ENCODE data around the gene ARL10. TPM values are rescaled to one million over a fixed set of nuclear protein-coding genes. Genes with fewer than 3 reads are reported as not detected.
A peak's percentile ranks its signal among the peaks of the same experiment; 100 is the strongest.

ARL10 gene
- total RNA-seq, 1 experiment from 2014 or later, result 3.8 TPM

- no TSS peak for BruUV-seq (replicated peaks)
- H3K9me3 Mint-ChIP-seq (ENCODE audit: low read depth, unreplicated experiment), result peaks cover 4% of the 10 kb centered on the region
- no peak for TF ChIP-seq CTCF (IDR thresholded peaks at IDR 0.05; ENCODE audit: unreplicated experiment)
- no peak for DNase-seq
- peaks cover 44% of the 10 kb centered on the region for H3K4me1 Mint-ChIP-seq (ENCODE audit: low read depth, unreplicated experiment)
- CTCF ChIA-PET, result interaction anchor here (0.6 kb wide), 1 partner anchor 882 kb away, joined by 3 read pairs; no protein-coding TSS in a partner anchor
- no peak overlapping the region for H3K4me3 Mint-ChIP-seq (ENCODE audit: low read depth, unreplicated experiment)
- H3K36me3 Mint-ChIP-seq (ENCODE audit: insufficient read depth, unreplicated experiment), result peaks cover 6% of the 10 kb centered on the region
- H3K27ac Mint-ChIP-seq (ENCODE audit: unreplicated experiment), result no peak overlapping the region
- no peaks in the 10 kb centered on the region for H3K27me3 Mint-ChIP-seq (ENCODE audit: unreplicated experiment)
- intact Hi-C loops (cut with micrococcal nuclease; ENCODE audit: unreplicated experiment), result no loop called here
Observed at GRCh38 chr5:176424181-176424580, 58.9 kb downstream of the ARL10 start.

- CTCF ChIA-PET, result no interaction called here
- peak; percentile 52 for DNase-seq
- no TSS peak for BruUV-seq (replicated peaks)
- intact Hi-C loops (cut with micrococcal nuclease; ENCODE audit: unreplicated experiment), result no loop called here
- Mint-ChIP-seq H3K4me3 (ENCODE audit: low read depth, unreplicated experiment) (no peak overlapping the region), H3K9me3 (ENCODE audit: low read depth, unreplicated experiment) (peaks cover 4% of the 10 kb centered on the region), H3K27me3 (ENCODE audit: unreplicated experiment) (no peaks in the 10 kb centered on the region), H3K4me1 (ENCODE audit: low read depth, unreplicated experiment) (peaks cover 40% of the 10 kb centered on the region), H3K27ac (ENCODE audit: unreplicated experiment) (peak overlapping the region; percentile 56), H3K36me3 (ENCODE audit: insufficient read depth, unreplicated experiment) (peaks cover 6% of the 10 kb centered on the region)
- TF ChIP-seq CTCF (IDR thresholded peaks at IDR 0.05; ENCODE audit: unreplicated experiment), result no peak
Observed at GRCh38 chr5:176425138-176425537, 59.9 kb downstream of the ARL10 start.

- H3K4me3 Mint-ChIP-seq (ENCODE audit: low read depth, unreplicated experiment), result no peak overlapping the region
- peak overlapping the region; percentile 56 for H3K27ac Mint-ChIP-seq (ENCODE audit: unreplicated experiment)
- H3K27me3 Mint-ChIP-seq (ENCODE audit: unreplicated experiment), result no peaks in the 10 kb centered on the region
- CTCF ChIA-PET, result no interaction called here
- no peak for DNase-seq
- no TSS peak for BruUV-seq (replicated peaks)
- intact Hi-C loops (cut with micrococcal nuclease; ENCODE audit: unreplicated experiment), result no loop called here
- H3K4me1 Mint-ChIP-seq (ENCODE audit: low read depth, unreplicated experiment), result peaks cover 40% of the 10 kb centered on the region
- H3K36me3 Mint-ChIP-seq (ENCODE audit: insufficient read depth, unreplicated experiment), result peaks cover 6% of the 10 kb centered on the region
- TF ChIP-seq CTCF (IDR thresholded peaks at IDR 0.05; ENCODE audit: unreplicated experiment), result no peak
- H3K9me3 Mint-ChIP-seq (ENCODE audit: low read depth, unreplicated experiment), result no peaks in the 10 kb centered on the region
Observed at GRCh38 chr5:176425791-176426190, 60.5 kb downstream of the ARL10 start.

- Mint-ChIP-seq H3K9me3 (ENCODE audit: low read depth, unreplicated experiment) (no peaks in the 10 kb centered on the region), H3K27ac (ENCODE audit: unreplicated experiment) (peak overlapping the region; percentile 70), H3K27me3 (ENCODE audit: unreplicated experiment) (no peaks in the 10 kb centered on the region), H3K4me3 (ENCODE audit: low read depth, unreplicated experiment) (no peak overlapping the region), H3K4me1 (ENCODE audit: low read depth, unreplicated experiment) (peaks cover 46% of the 10 kb centered on the region), H3K36me3 (ENCODE audit: insufficient read depth, unreplicated experiment) (peaks cover 6% of the 10 kb centered on the region)
- DNase-seq, result no peak
- BruUV-seq (replicated peaks), result no TSS peak
- intact Hi-C loops (cut with micrococcal nuclease; ENCODE audit: unreplicated experiment), result no loop called here
- CTCF ChIA-PET, result interaction anchor here (0.8 kb wide), 1 partner anchor 21 kb away, joined by 3 read pairs; no protein-coding TSS in a partner anchor
- no peak for TF ChIP-seq CTCF (IDR thresholded peaks at IDR 0.05; ENCODE audit: unreplicated experiment)
Observed at GRCh38 chr5:176426876-176427275, 61.6 kb downstream of the ARL10 start.
